Loucy (cell line): ENCODE measurements around the gene SDS.
A peak's percentile ranks its signal among the peaks of the same experiment; 100 is the strongest.

Source experiments
- H2AFZ ChIP-seq: fragments of 200-600 bp; sonication (generic); 2 replicates; pipeline ENCODE4 v1.6.0; 2016; ENCODE audit warnings: antibody characterized with exemption, mild to moderate bottlenecking, low read length, moderate library complexity
- H3F3A ChIP-seq: fragments of 200-600 bp; 2 replicates; pipeline ENCODE4 v1.6.0; 2016; ENCODE audit warnings: antibody characterized with exemption, low read depth, mild to moderate bottlenecking
- H3K27me3 ChIP-seq: fragments of 200-600 bp; sonication (generic); 2 replicates; pipeline ENCODE4 v1.6.1; 2014; ENCODE audit warnings: low read length, mild to moderate bottlenecking; ENCODE audit not compliant: insufficient read depth, poor library complexity, severe bottlenecking
- H3K36me3 ChIP-seq: fragments of 200-600 bp; sonication (generic); 2 replicates; pipeline ENCODE4 v1.6.1; 2016; ENCODE audit warnings: low read length; ENCODE audit not compliant: insufficient read depth
- H3K4me1 ChIP-seq: fragments of 200-600 bp; sonication (generic); 2 replicates; pipeline ENCODE4 v1.5.1; 2014; ENCODE audit warnings: low read length, mild to moderate bottlenecking; ENCODE audit not compliant: insufficient read depth, poor library complexity, severe bottlenecking
- H3K4me2 ChIP-seq: fragments of 200-600 bp; sonication (generic); 2 replicates; pipeline ENCODE4 v1.6.0; 2014; ENCODE audit warnings: antibody characterized with exemption, low read length, low read depth, mild to moderate bottlenecking; ENCODE audit not compliant: poor library complexity, severe bottlenecking
- H3K4me3 ChIP-seq: fragments of 200-600 bp; sonication (generic); 2 replicates; pipeline ENCODE4 v1.5.1; 2014; ENCODE audit warnings: low read length, mild to moderate bottlenecking, mixed read lengths; ENCODE audit not compliant: poor library complexity, severe bottlenecking
- H3K79me2 ChIP-seq: fragments of 200-600 bp; sonication (generic); 2 replicates; pipeline ENCODE4 v1.6.1; 2014; ENCODE audit warnings: low read length; ENCODE audit not compliant: insufficient read depth
- H3K9ac ChIP-seq: fragments of 200-600 bp; sonication (generic); 2 replicates; pipeline ENCODE4 v1.6.0; 2014; ENCODE audit warnings: mild to moderate bottlenecking, low read depth, low read length, moderate library complexity; ENCODE audit not compliant: poor library complexity, severe bottlenecking
- H3K9me2 ChIP-seq: fragments of 200-600 bp; sonication (generic); replicated peaks from 2 replicates; pipeline ENCODE4 v1.6.1; 2016; ENCODE audit warnings: low read depth, low read length, mixed read lengths
- H3K9me3 ChIP-seq: fragments of 200-600 bp; sonication (generic); 2 replicates; pipeline ENCODE4 v1.6.1; 2014; ENCODE audit warnings: mild to moderate bottlenecking, antibody characterized with exemption, low read length, low read depth; ENCODE audit not compliant: insufficient read depth
- H4K20me1 ChIP-seq: fragments of 200-600 bp; sonication (generic); 2 replicates; pipeline ENCODE4 v1.6.0; 2014; ENCODE audit warnings: antibody characterized with exemption, low read length, mild to moderate bottlenecking; ENCODE audit not compliant: insufficient read depth, poor library complexity, severe bottlenecking
- EZH2phosphoT487 ChIP-seq: fragments of 200-600 bp; IDR thresholded peaks from 2 replicates; pipeline ENCODE4 v1.6.1; 2018; ENCODE audit warnings: antibody characterized with exemption, mild to moderate bottlenecking, moderate library complexity, borderline replicate concordance
- TF ChIP-seq, protein P1 (sequence below): fragments of 200-600 bp; sonication (generic); conservative IDR thresholded peaks from 2 replicates; pipeline ENCODE4 v1.5.1; 2014; ENCODE audit warnings: mild to moderate bottlenecking, antibody characterized with exemption, low read length

Gene SDS

DNA sequence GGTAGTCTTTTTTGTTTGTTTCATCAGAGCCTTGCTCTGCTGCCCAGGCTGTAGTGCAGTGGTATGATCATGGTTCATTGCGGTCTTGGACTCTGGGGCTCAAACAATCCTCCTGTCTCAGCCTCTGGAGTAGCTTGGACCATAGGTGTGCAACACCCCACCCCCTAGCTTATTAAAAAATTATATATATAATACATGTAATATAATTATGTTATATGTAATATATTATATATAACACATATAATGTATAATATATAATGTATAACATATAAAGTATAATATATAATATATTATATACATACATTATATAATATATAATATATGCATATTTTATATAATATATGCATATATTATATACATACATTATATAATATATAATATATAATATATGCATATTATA is 46.2 kb upstream of the SDS start:
- Histone ChIP-seq H3K4me1 (no peaks in the 10 kb centered on the region), H3K9me2 (no peaks in the 10 kb centered on the region), H3K79me2 (no peaks in the 10 kb centered on the region), H3K27me3 (no peaks in the 10 kb centered on the region), H4K20me1 (no peaks in the 10 kb centered on the region), H2AFZ (no peak overlapping the region), H3K9ac (no peak overlapping the region), H3K36me3 (no peaks in the 10 kb centered on the region), H3F3A (no peaks in the 10 kb centered on the region), H3K9me3 (no peaks in the 10 kb centered on the region), H3K4me2 (no peak overlapping the region), H3K4me3 (no peak overlapping the region)
- TF ChIP-seq, protein P1, sequence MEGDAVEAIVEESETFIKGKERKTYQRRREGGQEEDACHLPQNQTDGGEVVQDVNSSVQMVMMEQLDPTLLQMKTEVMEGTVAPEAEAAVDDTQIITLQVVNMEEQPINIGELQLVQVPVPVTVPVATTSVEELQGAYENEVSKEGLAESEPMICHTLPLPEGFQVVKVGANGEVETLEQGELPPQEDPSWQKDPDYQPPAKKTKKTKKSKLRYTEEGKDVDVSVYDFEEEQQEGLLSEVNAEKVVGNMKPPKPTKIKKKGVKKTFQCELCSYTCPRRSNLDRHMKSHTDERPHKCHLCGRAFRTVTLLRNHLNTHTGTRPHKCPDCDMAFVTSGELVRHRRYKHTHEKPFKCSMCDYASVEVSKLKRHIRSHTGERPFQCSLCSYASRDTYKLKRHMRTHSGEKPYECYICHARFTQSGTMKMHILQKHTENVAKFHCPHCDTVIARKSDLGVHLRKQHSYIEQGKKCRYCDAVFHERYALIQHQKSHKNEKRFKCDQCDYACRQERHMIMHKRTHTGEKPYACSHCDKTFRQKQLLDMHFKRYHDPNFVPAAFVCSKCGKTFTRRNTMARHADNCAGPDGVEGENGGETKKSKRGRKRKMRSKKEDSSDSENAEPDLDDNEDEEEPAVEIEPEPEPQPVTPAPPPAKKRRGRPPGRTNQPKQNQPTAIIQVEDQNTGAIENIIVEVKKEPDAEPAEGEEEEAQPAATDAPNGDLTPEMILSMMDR = no peak
- no peak for TF ChIP-seq EZH2phosphoT487

DNA sequence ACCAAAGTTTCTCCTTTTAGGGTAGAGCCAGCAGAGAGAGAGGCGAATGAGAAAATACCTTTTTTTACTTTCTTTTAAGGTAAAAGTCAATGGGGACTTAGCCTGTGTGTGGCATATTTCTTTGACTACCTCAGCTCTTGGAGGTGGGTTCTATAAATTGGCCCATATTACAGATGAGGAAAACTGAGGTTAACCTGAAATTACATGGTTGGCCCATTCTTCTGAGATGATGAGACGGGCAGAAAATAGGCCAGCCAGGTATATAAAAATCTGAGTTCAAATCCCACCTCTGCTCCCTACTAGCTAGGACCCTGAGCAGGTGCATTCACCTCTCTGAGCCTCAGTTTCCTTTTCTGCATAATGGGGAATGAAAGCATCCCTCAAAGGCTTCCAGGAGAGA is 45.6 kb upstream of the SDS start:
- H3K4me1 ChIP-seq = no peaks in the 10 kb centered on the region
- no peaks in the 10 kb centered on the region for H3K9me3 ChIP-seq
- H3K4me3 ChIP-seq = no peak overlapping the region
- no peaks in the 10 kb centered on the region for H3K27me3 ChIP-seq
- no peak overlapping the region for H3K9ac ChIP-seq
- no peaks in the 10 kb centered on the region for H3K36me3 ChIP-seq
- H3F3A ChIP-seq = no peaks in the 10 kb centered on the region
- no peak overlapping the region for H2AFZ ChIP-seq
- no peaks in the 10 kb centered on the region for H3K79me2 ChIP-seq
- H3K4me2 ChIP-seq = no peak overlapping the region
- H3K9me2 ChIP-seq = no peaks in the 10 kb centered on the region
- TF ChIP-seq, protein P1 = no peak
- TF ChIP-seq EZH2phosphoT487 = no peak
- no peaks in the 10 kb centered on the region for H4K20me1 ChIP-seq

DNA sequence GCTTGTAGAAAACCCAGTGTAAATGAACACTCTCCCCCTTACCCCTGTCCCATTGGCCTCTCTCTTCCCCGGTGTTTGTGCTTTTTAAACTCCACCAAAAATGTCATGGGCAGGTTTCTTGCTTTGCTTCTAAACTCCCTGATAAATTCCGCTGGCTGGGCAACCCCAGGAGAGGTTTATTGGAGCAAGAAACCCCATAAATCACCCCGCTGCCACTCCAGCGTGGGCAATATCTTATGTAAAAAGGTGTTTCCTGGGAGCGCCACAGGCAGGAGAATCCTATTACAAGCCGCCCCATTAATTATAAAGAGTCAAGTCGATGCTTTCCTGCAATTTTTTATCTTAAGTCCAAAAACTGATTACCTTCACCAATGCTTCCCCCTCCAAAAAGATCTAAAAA is 45.2 kb upstream of the SDS start:
- Histone ChIP-seq H3K9ac (no peak overlapping the region), H3K27me3 (no peaks in the 10 kb centered on the region)

DNA sequence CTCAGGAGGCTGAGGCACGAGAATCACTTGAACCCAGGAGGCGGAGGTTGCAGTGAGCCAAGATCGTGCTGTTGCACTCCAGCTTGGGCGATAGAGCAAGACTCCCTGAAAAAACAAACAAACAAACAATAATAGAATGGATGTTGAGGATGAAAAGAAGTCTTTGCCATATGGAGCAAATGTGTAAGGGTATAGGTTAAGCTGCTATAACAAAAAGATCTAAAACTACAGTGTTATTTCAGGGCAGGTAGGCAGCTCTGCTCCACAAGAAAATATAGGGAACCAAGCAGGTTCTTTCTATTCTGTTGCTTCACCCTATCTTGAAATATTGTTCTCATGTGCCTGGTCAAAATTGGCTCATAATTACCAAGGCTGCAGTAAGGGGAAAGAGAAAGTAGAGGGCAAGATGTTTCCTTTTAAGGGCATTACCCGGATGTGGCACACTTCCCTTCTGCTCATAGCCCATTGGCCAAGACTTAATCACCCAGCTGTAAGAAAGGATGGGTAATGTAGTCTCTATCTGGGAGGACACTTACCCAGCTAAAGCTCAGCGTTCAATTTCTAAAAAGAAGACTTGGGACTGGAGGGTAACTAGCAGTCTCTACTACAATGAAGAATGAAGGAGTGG is 42.0 kb upstream of the SDS start:
- TF ChIP-seq EZH2phosphoT487 = no peak
- TF ChIP-seq, protein P1 = no peak
- Histone ChIP-seq H3F3A (no peaks in the 10 kb centered on the region), H3K9me2 (no peaks in the 10 kb centered on the region), H3K27me3 (no peaks in the 10 kb centered on the region), H3K36me3 (no peaks in the 10 kb centered on the region), H3K4me1 (no peaks in the 10 kb centered on the region), H4K20me1 (no peaks in the 10 kb centered on the region), H3K4me2 (peak overlapping the region; percentile 13), H3K79me2 (no peaks in the 10 kb centered on the region), H2AFZ (peak overlapping the region; percentile 74), H3K9me3 (no peaks in the 10 kb centered on the region), H3K9ac (no peak overlapping the region), H3K4me3 (peak overlapping the region; percentile 26)

More for the DNA sequence above, 45.2 kb upstream of the SDS start:
- Histone ChIP-seq H3K4me2 (no peak overlapping the region), H3K4me1 (no peaks in the 10 kb centered on the region), H2AFZ (no peak overlapping the region), H3K9me3 (no peaks in the 10 kb centered on the region), H4K20me1 (no peaks in the 10 kb centered on the region), H3K36me3 (no peaks in the 10 kb centered on the region), H3K4me3 (no peak overlapping the region), H3K79me2 (no peaks in the 10 kb centered on the region), H3K9me2 (no peaks in the 10 kb centered on the region), H3F3A (no peaks in the 10 kb centered on the region)
- TF ChIP-seq EZH2phosphoT487 = no peak
